SU-DHL-6 (cell line): ENCODE measurements around the gene KDM4B.

Experiments used
- H2AFZ ChIP-seq: fragments of 200-600 bp; sonication (generic); 2 replicates; pipeline ENCODE4 v1.6.1; 2014; ENCODE audit warnings: low read depth, mild to moderate bottlenecking, moderate library complexity, mixed read lengths, antibody characterized with exemption, low read length; ENCODE audit not compliant: severe bottlenecking
- H3F3A ChIP-seq: fragments of 200-600 bp; shearing (Covaris generic); 2 replicates; pipeline ENCODE4 v1.6.0; 2016; ENCODE audit warnings: antibody characterized with exemption, mild to moderate bottlenecking; ENCODE audit not compliant: insufficient read depth
- H3K27ac ChIP-seq: fragments of 200-600 bp; sonication (generic); 2 replicates; pipeline ENCODE4 v1.5.1; 2016; ENCODE audit warnings: low read depth, mild to moderate bottlenecking, low read length, moderate library complexity, mixed read lengths
- H3K27me3 ChIP-seq: fragments of 200-600 bp; sonication (generic), shearing (Covaris generic); 2 replicates; pipeline ENCODE4 v1.6.0; 2014; ENCODE audit warnings: mild to moderate bottlenecking, low read length
- H3K36me3 ChIP-seq: fragments of 200-600 bp; sonication (generic); 2 replicates; pipeline ENCODE4 v1.6.1; 2014; ENCODE audit warnings: mild to moderate bottlenecking, low read length, mixed read lengths
- H3K4me2 ChIP-seq: fragments of 300-600, 200-600 bp; shearing (Covaris generic), sonication (generic); 2 replicates; pipeline ENCODE4 v1.6.0; 2014; ENCODE audit warnings: low read length, low read depth, mild to moderate bottlenecking; ENCODE audit not compliant: poor library complexity, severe bottlenecking
- H3K4me3 ChIP-seq: fragments of 200-600 bp; sonication (generic); 2 replicates; pipeline ENCODE4 v1.5.1; 2014; ENCODE audit warnings: antibody characterized with exemption, low read length, mild to moderate bottlenecking, mixed read lengths; ENCODE audit not compliant: insufficient read depth, poor library complexity, severe bottlenecking
- H3K79me2 ChIP-seq: fragments of 200-600 bp; sonication (generic); 2 replicates; pipeline ENCODE4 v1.6.1; 2014; ENCODE audit warnings: mild to moderate bottlenecking, low read length, moderate library complexity; ENCODE audit not compliant: insufficient read depth
- H3K9ac ChIP-seq: fragments of 200-600 bp; sonication (generic); 2 replicates; pipeline ENCODE4 v1.7.0; 2014; ENCODE audit warnings: mild to moderate bottlenecking, low read length
- H3K9me2 ChIP-seq: fragments of 200-600 bp; sonication (generic); replicated peaks from 2 replicates; pipeline ENCODE4 v1.6.1; 2014; ENCODE audit warnings: low read length; ENCODE audit not compliant: insufficient read depth
- H3K9me3 ChIP-seq: fragments of 200-600 bp; sonication (generic); 2 replicates; pipeline ENCODE4 v1.6.1; 2014; ENCODE audit warnings: low read length, mixed read lengths; ENCODE audit not compliant: insufficient read depth
- H4K20me1 ChIP-seq: fragments of 200-600 bp; sonication (generic); 2 replicates; pipeline ENCODE4 v1.6.1; 2014; ENCODE audit warnings: low read depth, mild to moderate bottlenecking, antibody characterized with exemption, low read length, moderate library complexity, mixed read lengths
- CTCF ChIP-seq: fragments of 200-600 bp; sonication (generic); IDR thresholded peaks from one replicate; pipeline ENCODE4 v1.5.1; 2017; ENCODE audit warnings: antibody characterized with exemption, mild to moderate bottlenecking, low read length, moderate library complexity; ENCODE audit not compliant: insufficient read depth, poor library complexity, severe bottlenecking
- EZH2phosphoT487 ChIP-seq: fragments of 200-600 bp; sonication (generic), shearing (Covaris generic); conservative IDR thresholded peaks from 2 replicates; pipeline ENCODE4 v1.6.1; 2018; ENCODE audit warnings: mild to moderate bottlenecking, antibody characterized with exemption, low read length, moderate library complexity, mixed read lengths

KDM4B gene

GRCh38 chr19:5023128-5023571 lies 54.2 kb downstream of the KDM4B start:
- H3K4me3 ChIP-seq, result no peak overlapping the region
- H3K27me3 ChIP-seq, result no peaks in the 10 kb centered on the region
- TF ChIP-seq CTCF (no peak), EZH2phosphoT487 (no peak)
- no peak overlapping the region for H3K9ac ChIP-seq
- peaks cover 3% of the 10 kb centered on the region; the same call in 1 of the 2 replicates for H3K36me3 ChIP-seq
- peaks cover 11% of the 10 kb centered on the region; the same call in 1 of the 2 replicates for H3K9me3 ChIP-seq
- no peaks in the 10 kb centered on the region for H3K9me2 ChIP-seq
- no peak overlapping the region for H3K4me2 ChIP-seq
- no peaks in the 10 kb centered on the region for H3F3A ChIP-seq
- no peak overlapping the region for H2AFZ ChIP-seq
- no peak overlapping the region for H3K27ac ChIP-seq
- H4K20me1 ChIP-seq, result no peaks in the 10 kb centered on the region
- H3K79me2 ChIP-seq, result no peaks in the 10 kb centered on the region; the same call in 1 of the 2 replicates

GRCh38 chr19:5024282-5024681 lies 55.4 kb downstream of the KDM4B start:
- Histone ChIP-seq H3K9ac (no peak overlapping the region), H4K20me1 (no peaks in the 10 kb centered on the region), H3K9me3 (peaks cover 7% of the 10 kb centered on the region; the same call in 1 of the 2 replicates), H2AFZ (no peak overlapping the region), H3K27me3 (no peaks in the 10 kb centered on the region), H3K4me2 (no peak overlapping the region), H3K4me3 (no peak overlapping the region), H3F3A (peaks cover 2% of the 10 kb centered on the region; the same call in 1 of the 2 replicates), H3K79me2 (no peaks in the 10 kb centered on the region; the same call in 1 of the 2 replicates), H3K27ac (no peak overlapping the region), H3K36me3 (no peaks in the 10 kb centered on the region), H3K9me2 (no peaks in the 10 kb centered on the region)
- TF ChIP-seq EZH2phosphoT487, result no peak
- no peak for TF ChIP-seq CTCF

DNA sequence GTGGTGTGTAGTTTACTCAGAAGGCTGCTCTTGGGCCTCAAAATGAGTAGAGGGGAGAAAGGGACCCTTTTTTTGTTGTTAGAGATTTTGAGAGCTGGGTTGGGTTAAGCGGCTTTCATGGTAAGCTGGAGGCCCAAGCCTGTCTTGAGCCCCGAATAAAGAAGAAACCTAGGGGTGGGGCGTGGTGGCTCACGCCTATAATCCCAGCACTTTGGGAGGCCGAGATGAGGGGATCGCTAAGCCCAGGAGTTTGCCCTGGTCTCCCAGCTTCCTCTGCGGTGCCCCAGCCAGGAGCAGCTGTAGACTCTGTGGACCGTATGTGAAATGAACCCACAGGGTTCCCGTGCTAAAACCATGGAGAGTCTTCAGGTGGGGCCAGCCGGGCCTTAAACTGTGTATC lies 56.1 kb downstream of the KDM4B start:
- no peaks in the 10 kb centered on the region; the same call in 1 of the 2 replicates for H3K79me2 ChIP-seq

More for the DNA sequence above, 56.1 kb downstream of the KDM4B start:
- Histone ChIP-seq H3K27ac (no peak overlapping the region), H3K9me2 (no peaks in the 10 kb centered on the region), H4K20me1 (no peaks in the 10 kb centered on the region), H3K9ac (no peak overlapping the region), H3K9me3 (no peaks in the 10 kb centered on the region; the same call in 1 of the 2 replicates), H3K4me3 (no peak overlapping the region), H3K4me2 (no peak overlapping the region), H3F3A (peaks cover 10% of the 10 kb centered on the region), H2AFZ (no peak overlapping the region), H3K27me3 (no peaks in the 10 kb centered on the region), H3K36me3 (no peaks in the 10 kb centered on the region)
- TF ChIP-seq EZH2phosphoT487, result no peak
- TF ChIP-seq CTCF, result no peak
